GM11168 (cell line): ENCODE results near the gene NVL.

Experiments used
- in situ Hi-C: fragments of 300-500 bp; cut with MboI; formaldehyde crosslinking; loops from one replicate; pipeline ENCODE4 v1.12.0; 2022; ENCODE audit warnings: low sequenced_read_pairs; ENCODE audit not compliant: unreplicated experiment

Gene NVL

GRCh38 chr1:224203243-224204016, 126.5 kb downstream of the NVL start:
- in situ Hi-C loops = no loop called here

GRCh38 chr1:224201853-224202252, 128.1 kb downstream of the NVL start:
- in situ Hi-C loops = no loop called here

GRCh38 chr1:224201383-224201782, 128.6 kb downstream of the NVL start:
- in situ Hi-C loops = no loop called here

GRCh38 chr1:224199679-224200078, 130.3 kb downstream of the NVL start:
- in situ Hi-C loops = no loop called here

GRCh38 chr1:224198572-224198971, 131.4 kb downstream of the NVL start:
- in situ Hi-C loops = no loop called here

GRCh38 chr1:224196813-224197600, 133.0 kb downstream of the NVL start:
- in situ Hi-C loops = no loop called here

- in situ Hi-C loops = no loop called here
Measured at GRCh38 chr1:224193319-224193966, 136.5 kb downstream of the NVL start.

GRCh38 chr1:224192082-224192788, 137.7 kb downstream of the NVL start:
- in situ Hi-C loops = no loop called here

GRCh38 chr1:224189561-224189960, 140.4 kb downstream of the NVL start:
- in situ Hi-C loops = loop anchor here (10.0 kb wide), 1 partner anchor 135 kb away; no protein-coding TSS in a partner anchor

GRCh38 chr1:224188286-224188685, 141.7 kb downstream of the NVL start:
- in situ Hi-C loops = loop anchor here (10.0 kb wide), 1 partner anchor 137 kb away; no protein-coding TSS in a partner anchor

- in situ Hi-C loops = loop anchor here (10.0 kb wide), 1 partner anchor 140 kb away; no protein-coding TSS in a partner anchor
Measured at GRCh38 chr1:224185208-224185607, 144.8 kb downstream of the NVL start.

- in situ Hi-C loops = loop anchor here (10.0 kb wide), 1 partner anchor 141 kb away; no protein-coding TSS in a partner anchor
Measured at GRCh38 chr1:224183591-224184312, 146.2 kb downstream of the NVL start.

- in situ Hi-C loops = loop anchor here (10.0 kb wide), 1 partner anchor 142 kb away; no protein-coding TSS in a partner anchor
Measured at GRCh38 chr1:224182866-224183590, 146.9 kb downstream of the NVL start, which contains the start of gene DEGS1. TSS of gene DEGS1 (plus strand) at chr1:224183240. CDS start at chr1:224183337, 97 bp downstream.

- in situ Hi-C loops = loop anchor here (10.0 kb wide), 1 partner anchor 143 kb away; no protein-coding TSS in a partner anchor
Measured at GRCh38 chr1:224182057-224182865, 147.7 kb downstream of the NVL start.

GRCh38 chr1:224181453-224181810, 148.5 kb downstream of the NVL start:
- in situ Hi-C loops = loop anchor here (10.0 kb wide), 1 partner anchor 143 kb away; no protein-coding TSS in a partner anchor

GRCh38 chr1:224180783-224181452, 149.1 kb downstream of the NVL start:
- in situ Hi-C loops = loop anchor here (10.0 kb wide), 1 partner anchor 144 kb away; no protein-coding TSS in a partner anchor

GRCh38 chr1:224178894-224179293, 151.1 kb downstream of the NVL start:
- in situ Hi-C loops = no loop called here
